ENCODE measurements around the gene POU2F2. TPM values are rescaled to one million over a fixed set of nuclear protein-coding genes. Genes with fewer than 3 reads are reported as not detected.
A peak's percentile ranks its signal among the peaks of the same experiment; 100 is the strongest.

POU2F2 gene
- total RNA-seq, 1 experiment from 2014 or later: 6.0 TPM

GRCh38 chr19:42154471-42155323, 22.5 kb upstream of the POU2F2 start (continued):
- TF ChIP-seq ZNF512 (CRISPR knock-in tag; IDR thresholded peaks at IDR 0.05; ENCODE audit: borderline replicate concordance) (no peak), ZNF121 (CRISPR knock-in tag; IDR thresholded peaks at IDR 0.05) (no peak)

DNA sequence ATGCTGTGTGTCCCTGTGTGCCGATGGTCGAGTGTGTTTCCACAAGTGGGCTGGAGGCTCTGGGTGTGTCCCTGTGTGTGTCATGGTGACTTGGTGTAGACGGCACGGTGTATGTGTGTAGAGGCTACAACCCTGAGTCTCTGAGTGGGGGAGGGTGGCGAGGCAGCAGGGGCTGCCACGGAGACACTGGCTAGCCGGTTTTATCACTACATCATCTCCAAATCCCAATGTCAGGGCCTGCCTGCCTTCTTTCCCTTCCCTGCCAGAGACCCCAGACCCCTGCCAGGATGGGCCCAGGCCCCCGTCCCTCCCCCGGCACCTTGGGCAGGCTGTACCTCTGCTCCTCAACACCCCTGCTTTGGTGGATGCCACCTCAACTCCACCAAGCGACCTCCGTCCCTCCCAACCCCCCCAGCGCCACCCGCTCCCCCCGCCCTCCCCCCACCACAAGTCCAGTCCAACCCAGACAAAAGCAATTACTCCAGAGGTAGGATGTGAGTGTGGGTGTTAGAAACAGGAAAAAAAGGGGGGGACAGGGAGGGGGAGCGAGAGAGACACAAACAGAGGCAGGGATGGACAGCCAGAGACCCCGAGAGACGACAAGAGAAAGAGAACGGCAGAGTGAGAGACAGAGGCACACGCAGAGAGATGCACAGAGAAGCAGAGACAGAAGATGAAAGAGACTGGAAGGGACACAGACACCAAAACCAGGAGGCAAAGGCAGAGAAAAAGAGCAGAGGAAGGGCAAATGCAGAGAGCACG, 21.6 kb upstream of the POU2F2 start:
- ChIA-PET POLR2A (no interaction called here), CTCF (interaction anchor here (1.1 kb wide), 1 partner anchor 21 kb away, joined by 3 read pairs; no protein-coding TSS in a partner anchor)
- no peaks in the 10 kb centered on the region for H3K36me3 Mint-ChIP-seq
- ATAC-seq (no peak), DNase-seq (ENCODE audit: low spot score) (no peak)
- H3K4me3 Mint-ChIP-seq: no peak overlapping the region
- TF ChIP-seq ZNF423 (CRISPR knock-in tag; IDR thresholded peaks at IDR 0.05): no peak
- no peak for TF ChIP-seq ATF2 (CRISPR knock-in tag; IDR thresholded peaks at IDR 0.05; ENCODE audit: borderline replicate concordance, low read depth)
- TF ChIP-seq, protein P1, sequence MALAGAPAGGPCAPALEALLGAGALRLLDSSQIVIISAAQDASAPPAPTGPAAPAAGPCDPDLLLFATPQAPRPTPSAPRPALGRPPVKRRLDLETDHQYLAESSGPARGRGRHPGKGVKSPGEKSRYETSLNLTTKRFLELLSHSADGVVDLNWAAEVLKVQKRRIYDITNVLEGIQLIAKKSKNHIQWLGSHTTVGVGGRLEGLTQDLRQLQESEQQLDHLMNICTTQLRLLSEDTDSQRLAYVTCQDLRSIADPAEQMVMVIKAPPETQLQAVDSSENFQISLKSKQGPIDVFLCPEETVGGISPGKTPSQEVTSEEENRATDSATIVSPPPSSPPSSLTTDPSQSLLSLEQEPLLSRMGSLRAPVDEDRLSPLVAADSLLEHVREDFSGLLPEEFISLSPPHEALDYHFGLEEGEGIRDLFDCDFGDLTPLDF (CRISPR knock-in tag; IDR thresholded peaks at IDR 0.05): no peak
- no peak for TF ChIP-seq NR2C2 (CRISPR knock-in tag; IDR thresholded peaks at IDR 0.05)
- TF ChIP-seq, protein P2, sequence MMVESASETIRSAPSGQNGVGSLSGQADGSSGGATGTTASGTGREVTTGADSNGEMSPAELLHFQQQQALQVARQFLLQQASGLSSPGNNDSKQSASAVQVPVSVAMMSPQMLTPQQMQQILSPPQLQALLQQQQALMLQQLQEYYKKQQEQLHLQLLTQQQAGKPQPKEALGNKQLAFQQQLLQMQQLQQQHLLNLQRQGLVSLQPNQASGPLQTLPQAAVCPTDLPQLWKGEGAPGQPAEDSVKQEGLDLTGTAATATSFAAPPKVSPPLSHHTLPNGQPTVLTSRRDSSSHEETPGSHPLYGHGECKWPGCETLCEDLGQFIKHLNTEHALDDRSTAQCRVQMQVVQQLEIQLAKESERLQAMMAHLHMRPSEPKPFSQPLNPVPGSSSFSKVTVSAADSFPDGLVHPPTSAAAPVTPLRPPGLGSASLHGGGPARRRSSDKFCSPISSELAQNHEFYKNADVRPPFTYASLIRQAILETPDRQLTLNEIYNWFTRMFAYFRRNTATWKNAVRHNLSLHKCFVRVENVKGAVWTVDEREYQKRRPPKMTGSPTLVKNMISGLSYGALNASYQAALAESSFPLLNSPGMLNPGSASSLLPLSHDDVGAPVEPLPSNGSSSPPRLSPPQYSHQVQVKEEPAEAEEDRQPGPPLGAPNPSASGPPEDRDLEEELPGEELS (CRISPR knock-in tag; IDR thresholded peaks at IDR 0.05): no peak
- TF ChIP-seq, protein P3, sequence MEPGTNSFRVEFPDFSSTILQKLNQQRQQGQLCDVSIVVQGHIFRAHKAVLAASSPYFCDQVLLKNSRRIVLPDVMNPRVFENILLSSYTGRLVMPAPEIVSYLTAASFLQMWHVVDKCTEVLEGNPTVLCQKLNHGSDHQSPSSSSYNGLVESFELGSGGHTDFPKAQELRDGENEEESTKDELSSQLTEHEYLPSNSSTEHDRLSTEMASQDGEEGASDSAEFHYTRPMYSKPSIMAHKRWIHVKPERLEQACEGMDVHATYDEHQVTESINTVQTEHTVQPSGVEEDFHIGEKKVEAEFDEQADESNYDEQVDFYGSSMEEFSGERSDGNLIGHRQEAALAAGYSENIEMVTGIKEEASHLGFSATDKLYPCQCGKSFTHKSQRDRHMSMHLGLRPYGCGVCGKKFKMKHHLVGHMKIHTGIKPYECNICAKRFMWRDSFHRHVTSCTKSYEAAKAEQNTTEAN (CRISPR knock-in tag; IDR thresholded peaks at IDR 0.05): no peak
- no peak for TF ChIP-seq CREB1 (CRISPR knock-in tag; IDR thresholded peaks at IDR 0.05)
- TF ChIP-seq, protein P4, sequence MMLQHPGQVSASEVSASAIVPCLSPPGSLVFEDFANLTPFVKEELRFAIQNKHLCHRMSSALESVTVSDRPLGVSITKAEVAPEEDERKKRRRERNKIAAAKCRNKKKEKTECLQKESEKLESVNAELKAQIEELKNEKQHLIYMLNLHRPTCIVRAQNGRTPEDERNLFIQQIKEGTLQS (CRISPR knock-in tag; conservative IDR thresholded peaks at IDR 0.05): no peak
- no peak for TF ChIP-seq TP53 (CRISPR knock-in tag; IDR thresholded peaks at IDR 0.05)
- no peak for TF ChIP-seq PRRX2 (CRISPR knock-in tag; IDR thresholded peaks at IDR 0.05)
- no peak for TF ChIP-seq ZNF138 (CRISPR knock-in tag; conservative IDR thresholded peaks at IDR 0.05)
- no peak for TF ChIP-seq RORB (CRISPR knock-in tag; IDR thresholded peaks at IDR 0.05)
- no peak for TF ChIP-seq ZNF416 (CRISPR knock-in tag; IDR thresholded peaks at IDR 0.05)
- TF ChIP-seq ESRRA (CRISPR knock-in tag; IDR thresholded peaks at IDR 0.05; ENCODE audit: borderline replicate concordance): no peak
- TF ChIP-seq CBFB (CRISPR knock-in tag; IDR thresholded peaks at IDR 0.05; ENCODE audit: low read depth): no peak
- TF ChIP-seq NR3C1 (CRISPR knock-in tag; conservative IDR thresholded peaks at IDR 0.05; ENCODE audit: low read depth): no peak
- TF ChIP-seq ZNF281 (CRISPR knock-in tag; IDR thresholded peaks at IDR 0.05): no peak
- TF ChIP-seq ERG (CRISPR knock-in tag; IDR thresholded peaks at IDR 0.05): no peak
- peaks cover 33% of the 10 kb centered on the region for H3K27me3 Mint-ChIP-seq (ENCODE audit: low read depth)
- no peaks in the 10 kb centered on the region for H3K9me3 Mint-ChIP-seq
- peaks cover 48% of the 10 kb centered on the region for H3K4me1 Mint-ChIP-seq
- 0 out of 2 replicates have a peak overlapping the region, but pooled peaks have one; percentile 3 for H3K27ac Mint-ChIP-seq

All from WTC11 (cell line).